ENCODE measurements around the gene SRGAP1.

GRCh38 chr12:64194333-64195149 lies 350.0 kb downstream of the SRGAP1 start:
- TF ChIP-seq CTCF (optimal IDR thresholded peaks at IDR 0.05 in 1 of 3, IDR thresholded peaks at IDR 0.05 in 1 of 3, conservative IDR thresholded peaks at IDR 0.05 in 1 of 3; ENCODE audit: extremely low read depth in 1 of 3, insufficient read depth in 2 of 3, low read length in 3 of 3) (no peak), EZH2 (IDR thresholded peaks at IDR 0.05; ENCODE audit: low read length) (no peak)
